ENCODE results near the gene DNAAF5. TPM values are rescaled to one million over a fixed set of nuclear protein-coding genes. Genes with fewer than 3 reads are reported as not detected.

The DNAAF5 gene
- total and polyA plus RNA-seq, 2 of the 13 experiments (the other 11 are each of a cell fraction or from before 2014, with no cell fraction given), result 11.9 to 21.5 TPM

DNA sequence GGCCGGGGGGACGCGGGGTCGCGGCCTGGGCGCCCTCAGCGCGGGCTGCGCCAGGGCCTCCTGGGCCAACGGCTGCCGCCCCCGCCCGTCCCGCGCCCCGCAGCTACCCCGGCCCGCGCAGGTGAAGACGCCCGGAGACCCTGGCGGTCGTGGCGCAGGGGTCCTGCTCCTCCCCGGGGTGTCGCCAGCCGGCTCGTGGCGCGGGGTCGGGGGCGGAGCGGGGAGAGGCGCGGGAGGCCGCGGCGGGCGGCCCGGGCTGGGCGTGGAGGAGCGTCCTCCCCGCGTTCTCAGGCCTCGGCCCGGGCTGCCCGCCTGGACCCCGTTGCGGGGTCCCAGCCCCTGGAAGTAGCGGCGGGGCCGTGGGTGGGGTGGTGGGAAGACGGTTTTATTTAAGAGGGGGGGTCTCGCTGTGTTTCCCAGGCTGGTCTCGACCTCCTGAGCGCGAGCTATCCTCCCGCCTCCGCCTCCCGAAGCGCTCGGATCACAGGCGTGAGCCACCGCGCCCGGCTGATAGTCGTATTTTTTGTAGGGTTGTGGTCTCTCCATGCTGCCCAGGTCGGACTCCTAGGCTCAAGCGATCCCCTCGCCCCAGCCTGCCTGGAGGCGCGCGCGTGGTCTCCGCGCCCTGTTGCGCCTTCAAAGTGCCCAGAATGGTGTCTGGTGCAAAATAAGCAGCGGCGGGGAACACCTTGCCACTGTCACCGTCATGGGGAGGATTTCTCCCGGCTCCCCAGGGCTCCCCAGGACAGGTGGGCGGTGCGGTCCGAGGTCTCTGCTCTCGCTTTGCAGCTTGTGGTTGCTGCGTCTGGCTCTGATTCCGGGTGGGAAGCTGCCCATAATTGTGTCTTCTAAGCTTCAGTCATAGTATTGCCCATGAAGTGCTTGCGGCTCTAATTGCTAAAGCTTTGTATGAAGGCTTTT lies 90.5 kb downstream of the DNAAF5 start (continued):
- no peak for TF ChIP-seq ZNF672 (CRISPR knock-in tag; IDR thresholded peaks at IDR 0.05)
- TF ChIP-seq ZNF768 (CRISPR knock-in tag; IDR thresholded peaks at IDR 0.05), result peak; percentile 30; the same call in 1 of the 2 replicates
- no peak for TF ChIP-seq TRIM22 (IDR thresholded peaks at IDR 0.05)
- 0 out of 2 replicates have a peak, but pooled peaks have one; percentile 14 for TF ChIP-seq TMF1 (CRISPR knock-in tag; IDR thresholded peaks at IDR 0.05; ENCODE audit: low read depth)
- TF ChIP-seq TGIF2 (CRISPR knock-in tag; IDR thresholded peaks at IDR 0.05), result 0 out of 2 replicates have a peak, but pooled peaks have one; percentile 8
- TF ChIP-seq THAP9 (CRISPR knock-in tag; IDR thresholded peaks at IDR 0.05; ENCODE audit: borderline replicate concordance), result peak; percentile 56; the same call in 1 of the 2 replicates
- 0 out of 2 replicates have a peak, but pooled peaks have one; percentile 44 for TF ChIP-seq ZNF777 (CRISPR knock-in tag; IDR thresholded peaks at IDR 0.05)
- TF ChIP-seq ZNF687 (CRISPR knock-in tag; IDR thresholded peaks at IDR 0.05), result peak; percentile 53
- no peak for TF ChIP-seq MLXIP (CRISPR knock-in tag; IDR thresholded peaks at IDR 0.05; ENCODE audit: borderline replicate concordance)
- TF ChIP-seq SRF (IDR thresholded peaks at IDR 0.05; ENCODE audit: low read depth, low read length), result no peak
- TF ChIP-seq, protein P1, sequence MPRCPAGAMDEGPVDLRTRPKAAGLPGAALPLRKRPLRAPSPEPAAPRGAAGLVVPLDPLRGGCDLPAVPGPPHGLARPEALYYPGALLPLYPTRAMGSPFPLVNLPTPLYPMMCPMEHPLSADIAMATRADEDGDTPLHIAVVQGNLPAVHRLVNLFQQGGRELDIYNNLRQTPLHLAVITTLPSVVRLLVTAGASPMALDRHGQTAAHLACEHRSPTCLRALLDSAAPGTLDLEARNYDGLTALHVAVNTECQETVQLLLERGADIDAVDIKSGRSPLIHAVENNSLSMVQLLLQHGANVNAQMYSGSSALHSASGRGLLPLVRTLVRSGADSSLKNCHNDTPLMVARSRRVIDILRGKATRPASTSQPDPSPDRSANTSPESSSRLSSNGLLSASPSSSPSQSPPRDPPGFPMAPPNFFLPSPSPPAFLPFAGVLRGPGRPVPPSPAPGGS (CRISPR knock-in tag; IDR thresholded peaks at IDR 0.05), result 0 out of 2 replicates have a peak, but pooled peaks have one; percentile 46

Measured in HepG2 (cell line).